Daoy (cell line): ENCODE measurements around the gene ZNF74. TPM values are rescaled to one million over a fixed set of nuclear protein-coding genes. Genes with fewer than 3 reads are reported as not detected.

Experiments
- DNase-seq: peaks from one replicate; pipeline ENCODE4 v3.0.0-alpha.2; 2015; ENCODE audit warnings: low read depth
- total RNA-seq: library from RNA; depleted of rRNA; stranded (reverse); fragments of >200 nt; shearing (Covaris generic); gene quantifications from 2 replicates; pipeline ENCODE4 v1.2.3, GENCODE V29; 2014

ZNF74 gene
- total RNA-seq, 1 experiment from 2014 or later, result 6.3 TPM

- DNase-seq, result no peak
Measured at GRCh38 chr22:20420157-20420842, 26.3 kb downstream of the ZNF74 start.

GRCh38 chr22:20421507-20421874 lies 27.5 kb downstream of the ZNF74 start:
- DNase-seq, result peak; percentile 36

GRCh38 chr22:20422271-20423007 lies 28.5 kb downstream of the ZNF74 start:
- peak; percentile 47 for DNase-seq

- no peak for DNase-seq
Measured at GRCh38 chr22:20423008-20423905, 29.3 kb downstream of the ZNF74 start.

- DNase-seq, result no peak
Measured at GRCh38 chr22:20423906-20424551, 30.1 kb downstream of the ZNF74 start.

GRCh38 chr22:20424568-20424931 lies 30.6 kb downstream of the ZNF74 start:
- no peak for DNase-seq

GRCh38 chr22:20424932-20425565 lies 31.1 kb downstream of the ZNF74 start:
- no peak for DNase-seq

GRCh38 chr22:20425566-20426258 lies 31.8 kb downstream of the ZNF74 start:
- no peak for DNase-seq

- DNase-seq, result no peak
Measured at GRCh38 chr22:20426259-20426615, 32.3 kb downstream of the ZNF74 start.

GRCh38 chr22:20427104-20427944 lies 33.4 kb downstream of the ZNF74 start:
- DNase-seq, result no peak

GRCh38 chr22:20427945-20428417 lies 34.0 kb downstream of the ZNF74 start:
- DNase-seq, result no peak

- DNase-seq, result no peak
Measured at GRCh38 chr22:20428496-20429253, 34.7 kb downstream of the ZNF74 start.

- no peak for DNase-seq
Measured at GRCh38 chr22:20429254-20430100, 35.5 kb downstream of the ZNF74 start.

GRCh38 chr22:20430101-20430719 lies 36.3 kb downstream of the ZNF74 start:
- DNase-seq, result no peak

GRCh38 chr22:20430720-20431510 lies 37.0 kb downstream of the ZNF74 start:
- no peak for DNase-seq

GRCh38 chr22:20431511-20432192 lies 37.7 kb downstream of the ZNF74 start:
- DNase-seq, result no peak
